Nephron progenitor cell (in vitro differentiated cells): Measurements from ENCODE around the gene FNDC3B.

Source experiments
- DNase-seq: peaks from one replicate; pipeline ENCODE4 v3.0.0; 2021
- H3K27ac Mint-ChIP-seq: 2 replicates; pipeline ENCODE4 v1.8.0; 2021; ENCODE audit warnings: mild to moderate bottlenecking, moderate library complexity, mixed read lengths
- H3K27me3 Mint-ChIP-seq: 2 replicates; pipeline ENCODE4 v1.8.0; 2021; ENCODE audit warnings: mild to moderate bottlenecking, low read depth, mixed read lengths; ENCODE audit not compliant: poor library complexity
- H3K36me3 Mint-ChIP-seq: 2 replicates; pipeline ENCODE4 v1.8.0; 2021; ENCODE audit warnings: low read depth, mixed read lengths
- H3K4me1 Mint-ChIP-seq: 2 replicates; pipeline ENCODE4 v1.8.0; 2021; ENCODE audit warnings: mixed read lengths
- H3K4me3 Mint-ChIP-seq: 2 replicates; pipeline ENCODE4 v1.8.0; 2021; ENCODE audit warnings: mild to moderate bottlenecking, moderate library complexity, mixed read lengths
- H3K9me3 Mint-ChIP-seq: 2 replicates; pipeline ENCODE4 v1.8.0; 2021; ENCODE audit warnings: mild to moderate bottlenecking, moderate library complexity, mixed read lengths
- CTCF ChIP-seq: fragments of 200-600 bp; sonication (generic); IDR thresholded peaks from 2 replicates; pipeline ENCODE4 v1.5.0; 2021; ENCODE audit warnings: antibody characterized with exemption

Gene FNDC3B

GRCh38 chr3:172161133-172161789 is 121.9 kb downstream of the FNDC3B start:
- H3K27ac Mint-ChIP-seq, result no peak overlapping the region
- peaks cover 28% of the 10 kb centered on the region for H3K4me1 Mint-ChIP-seq
- no peak for DNase-seq

GRCh38 chr3:172161959-172162358 is 122.6 kb downstream of the FNDC3B start:
- H3K4me3 Mint-ChIP-seq, result no peak overlapping the region

More at GRCh38 chr3:172161133-172161789, 121.9 kb downstream of the FNDC3B start:
- Mint-ChIP-seq H3K27me3 (no peaks in the 10 kb centered on the region), H3K9me3 (no peaks in the 10 kb centered on the region), H3K36me3 (peaks cover 33% of the 10 kb centered on the region), H3K4me3 (no peak overlapping the region)
- TF ChIP-seq CTCF, result no peak

GRCh38 chr3:172163320-172163719 is 123.9 kb downstream of the FNDC3B start:
- H3K27ac Mint-ChIP-seq, result no peak overlapping the region
- no peaks in the 10 kb centered on the region for H3K27me3 Mint-ChIP-seq
- H3K9me3 Mint-ChIP-seq, result no peaks in the 10 kb centered on the region
- DNase-seq, result no peak
- TF ChIP-seq CTCF, result no peak
- H3K36me3 Mint-ChIP-seq, result peaks cover 26% of the 10 kb centered on the region
- H3K4me3 Mint-ChIP-seq, result no peak overlapping the region
- H3K4me1 Mint-ChIP-seq, result peaks cover 13% of the 10 kb centered on the region

More at GRCh38 chr3:172161959-172162358, 122.6 kb downstream of the FNDC3B start:
- Mint-ChIP-seq H3K4me1 (peaks cover 21% of the 10 kb centered on the region), H3K9me3 (no peaks in the 10 kb centered on the region), H3K36me3 (peaks cover 33% of the 10 kb centered on the region), H3K27ac (no peak overlapping the region), H3K27me3 (no peaks in the 10 kb centered on the region)
- TF ChIP-seq CTCF, result no peak
- no peak for DNase-seq

GRCh38 chr3:172164620-172165362 is 125.4 kb downstream of the FNDC3B start:
- H3K27ac Mint-ChIP-seq, result no peak overlapping the region
- no peak for TF ChIP-seq CTCF
- H3K9me3 Mint-ChIP-seq, result no peaks in the 10 kb centered on the region
- H3K4me3 Mint-ChIP-seq, result no peak overlapping the region
- H3K4me1 Mint-ChIP-seq, result peaks cover 16% of the 10 kb centered on the region
- H3K27me3 Mint-ChIP-seq, result no peaks in the 10 kb centered on the region
- H3K36me3 Mint-ChIP-seq, result peaks cover 24% of the 10 kb centered on the region
- no peak for DNase-seq

- H3K4me3 Mint-ChIP-seq, result no peak overlapping the region
- H3K36me3 Mint-ChIP-seq, result peaks cover 24% of the 10 kb centered on the region
- no peaks in the 10 kb centered on the region for H3K27me3 Mint-ChIP-seq
- no peak for DNase-seq
- TF ChIP-seq CTCF, result no peak
- H3K9me3 Mint-ChIP-seq, result no peaks in the 10 kb centered on the region
- H3K4me1 Mint-ChIP-seq, result peaks cover 23% of the 10 kb centered on the region
- no peak overlapping the region for H3K27ac Mint-ChIP-seq
Observed at GRCh38 chr3:172166261-172166660, 126.9 kb downstream of the FNDC3B start.

- no peak overlapping the region for H3K4me3 Mint-ChIP-seq
- TF ChIP-seq CTCF, result no peak
- no peak for DNase-seq
- peaks cover 24% of the 10 kb centered on the region for H3K36me3 Mint-ChIP-seq
- no peaks in the 10 kb centered on the region for H3K27me3 Mint-ChIP-seq
- no peaks in the 10 kb centered on the region for H3K9me3 Mint-ChIP-seq
- no peak overlapping the region for H3K27ac Mint-ChIP-seq
- peaks cover 29% of the 10 kb centered on the region for H3K4me1 Mint-ChIP-seq
Observed at GRCh38 chr3:172166890-172167289, 127.5 kb downstream of the FNDC3B start.
